GM18511 (cell line): ENCODE data around the gene NSRP1.
"Not testable (repeated sequence)": the region's sequence is repeated elsewhere in the genome, so short reads cannot be mapped to it uniquely, and the experiment has no call there.

ENCODE experiments used
- ATAC-seq: cut with Tn5 transposase; IDR thresholded peaks from one replicate; pipeline ENCODE4 v1.9.1; 2021; ENCODE audit warnings: mild to moderate bottlenecking, moderate library complexity; ENCODE audit not compliant: unreplicated experiment

Gene NSRP1

DNA sequence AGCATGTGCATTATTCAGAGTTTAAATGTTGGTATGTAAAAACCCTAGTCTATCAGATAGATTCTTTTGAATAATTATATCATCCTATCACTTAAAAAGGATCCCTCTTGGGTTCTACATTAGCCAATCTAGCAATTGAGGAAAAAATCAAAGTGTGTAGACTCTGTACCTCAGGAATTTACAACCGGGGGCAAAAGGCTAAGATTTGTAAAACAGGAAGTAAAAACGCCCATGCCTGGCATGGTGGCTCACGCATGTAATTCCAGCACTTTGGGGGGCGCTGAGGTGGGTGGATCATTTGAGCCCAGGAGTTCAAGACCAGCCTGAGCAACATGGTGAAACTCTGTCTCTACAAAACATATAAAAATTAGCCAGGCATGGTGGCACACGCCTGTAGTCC, 60.2 kb downstream of the NSRP1 start:
- ATAC-seq: no peak

DNA sequence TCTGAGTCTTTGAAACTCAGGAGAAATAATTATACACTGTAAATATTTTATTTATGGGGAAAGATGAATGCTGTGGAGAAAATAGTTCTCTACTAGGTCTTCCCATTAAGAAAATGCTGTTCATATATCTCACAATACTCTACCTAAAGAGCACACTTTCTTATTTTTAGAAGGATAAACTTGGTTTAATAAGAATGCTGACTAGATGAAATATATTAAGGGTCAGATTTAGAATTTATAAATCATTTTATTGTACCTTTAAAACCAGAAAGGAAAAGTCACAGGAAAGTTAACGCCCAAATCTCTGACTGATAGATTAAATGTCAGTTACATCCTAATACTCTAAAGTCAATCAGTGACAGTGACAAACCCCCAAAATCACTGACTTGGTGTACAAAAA, 70.1 kb downstream of the NSRP1 start:
- no peak for ATAC-seq

DNA sequence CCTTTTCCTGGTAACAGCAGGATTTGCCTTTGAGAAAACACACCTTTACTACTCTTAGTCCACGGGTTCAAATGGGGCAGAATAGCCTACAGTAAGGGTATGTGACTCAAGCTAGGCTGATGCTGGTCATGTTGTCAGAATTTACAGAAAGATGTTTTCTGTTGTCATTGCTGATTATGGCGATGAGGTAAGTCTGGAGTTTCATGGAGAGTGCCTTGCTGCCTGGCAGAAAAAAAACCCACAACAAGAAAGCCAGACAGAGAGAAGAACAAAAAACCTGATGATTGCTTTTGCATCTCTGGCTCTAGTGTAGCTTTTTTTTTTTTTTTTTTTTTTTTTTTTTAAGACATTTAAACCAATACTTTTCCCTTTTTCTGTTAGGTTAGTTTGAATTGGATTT, 71.0 kb downstream of the NSRP1 start:
- ATAC-seq: no peak

DNA sequence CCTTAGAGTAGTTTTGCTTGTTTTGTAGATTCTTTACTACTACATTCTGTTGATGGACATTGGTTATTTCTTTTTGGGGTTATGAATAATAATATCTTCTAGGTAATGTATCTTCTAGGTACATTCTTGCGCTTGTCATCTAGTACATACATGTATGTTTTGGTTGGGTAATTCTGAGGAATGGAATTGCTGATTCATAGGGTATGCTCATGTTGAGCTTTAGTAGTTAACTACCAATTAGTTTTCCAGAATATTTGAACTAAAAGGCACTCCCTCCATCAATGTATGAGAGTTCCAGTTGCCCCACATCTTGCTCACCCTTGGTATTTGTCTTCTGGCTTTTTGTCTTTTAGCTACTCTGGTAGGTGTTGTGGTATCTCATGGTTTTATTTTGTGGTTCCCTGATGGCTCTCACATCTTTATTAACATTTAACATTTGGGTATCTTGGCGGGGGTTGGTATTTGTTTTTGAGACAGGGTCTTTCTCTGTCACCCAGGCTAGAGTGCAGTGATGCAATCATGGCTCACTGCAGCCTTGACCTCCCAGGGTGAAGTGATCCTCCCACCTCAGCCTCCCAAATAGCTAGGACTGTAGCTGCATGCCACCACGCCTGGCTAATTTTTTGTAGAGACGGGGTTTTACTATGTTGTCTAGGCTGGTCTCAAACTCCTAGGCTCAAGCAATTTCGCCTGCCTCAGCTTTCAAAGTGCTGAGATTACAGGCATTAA, 71.8 kb downstream of the NSRP1 start:
- ATAC-seq: no peak

DNA sequence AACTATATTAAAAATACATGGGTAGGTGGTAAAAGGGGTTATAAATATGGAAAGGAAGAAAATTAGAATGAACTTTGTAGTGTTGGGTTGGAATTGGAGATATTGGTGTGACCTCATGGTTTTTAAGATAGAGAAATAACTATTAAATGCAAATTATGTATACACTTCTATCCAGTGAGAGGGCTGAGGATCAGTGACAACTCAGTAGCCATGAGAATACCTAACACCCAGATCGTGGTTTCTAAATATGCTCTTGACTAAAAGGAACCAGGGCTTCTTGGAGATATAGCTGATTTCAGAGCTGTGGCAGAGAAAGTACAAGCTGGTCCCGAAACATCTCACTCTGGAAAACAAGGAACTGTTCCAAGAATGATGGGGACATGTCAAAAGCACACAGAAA, 74.5 kb downstream of the NSRP1 start:
- no peak for ATAC-seq

DNA sequence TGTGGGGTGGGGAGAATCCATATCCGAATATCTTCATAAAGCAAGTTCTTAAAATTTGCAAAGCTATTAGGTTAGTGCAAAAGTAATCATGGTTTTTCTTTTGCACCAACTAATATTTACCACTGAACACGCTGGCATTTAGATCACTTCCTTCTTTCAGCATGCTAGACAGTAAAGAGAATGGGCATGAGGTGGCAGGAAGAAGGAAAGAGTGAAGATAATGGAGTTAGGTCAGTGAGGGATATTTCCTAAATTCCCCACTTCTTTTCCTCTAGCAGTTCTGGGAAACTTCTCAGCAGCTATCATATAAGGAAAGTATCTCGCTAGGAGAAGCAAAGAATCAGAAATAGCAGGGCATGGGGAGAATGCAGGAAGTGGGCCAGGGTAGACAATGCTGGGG, 79.9 kb downstream of the NSRP1 start:
- ATAC-seq: no peak

DNA sequence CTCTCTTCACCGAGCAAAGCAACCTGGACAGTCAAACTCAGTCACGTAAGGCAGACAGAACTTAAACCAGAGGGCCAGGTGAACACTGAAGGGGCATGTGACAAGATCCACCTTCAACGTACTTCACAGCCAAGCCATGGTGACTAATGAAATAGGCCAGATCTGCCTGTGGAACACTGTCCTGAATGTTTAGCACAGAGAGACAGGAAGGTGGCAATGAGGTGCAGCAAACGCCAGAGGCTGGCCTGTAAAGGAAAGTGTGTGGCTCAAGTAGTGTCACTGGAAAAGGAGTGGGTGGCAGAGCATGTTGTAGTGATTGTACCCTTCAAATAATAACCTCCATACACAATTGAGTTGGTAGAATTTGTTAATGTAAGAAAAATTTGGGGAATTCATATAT, 80.8 kb downstream of the NSRP1 start:
- no peak for ATAC-seq

DNA sequence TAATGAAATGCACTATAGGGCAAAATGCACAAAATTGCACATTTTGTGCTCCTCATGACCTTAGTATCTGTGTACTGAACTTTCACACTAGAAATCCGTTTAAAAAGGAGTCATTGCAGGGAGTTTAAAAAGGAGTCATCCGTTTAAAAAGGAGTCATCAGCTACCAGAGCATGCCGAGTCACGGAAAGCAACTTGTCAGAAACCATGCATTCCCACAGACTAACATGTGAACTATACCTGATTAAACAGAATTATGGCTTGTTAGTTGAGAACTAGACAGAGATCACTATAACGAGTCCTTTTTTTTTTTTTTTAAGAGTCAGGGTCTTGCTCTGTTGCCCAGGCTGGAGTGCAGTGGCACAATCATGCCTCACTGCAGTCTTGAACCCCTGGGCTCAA, 83.0 kb downstream of the NSRP1 start:
- no peak for ATAC-seq

DNA sequence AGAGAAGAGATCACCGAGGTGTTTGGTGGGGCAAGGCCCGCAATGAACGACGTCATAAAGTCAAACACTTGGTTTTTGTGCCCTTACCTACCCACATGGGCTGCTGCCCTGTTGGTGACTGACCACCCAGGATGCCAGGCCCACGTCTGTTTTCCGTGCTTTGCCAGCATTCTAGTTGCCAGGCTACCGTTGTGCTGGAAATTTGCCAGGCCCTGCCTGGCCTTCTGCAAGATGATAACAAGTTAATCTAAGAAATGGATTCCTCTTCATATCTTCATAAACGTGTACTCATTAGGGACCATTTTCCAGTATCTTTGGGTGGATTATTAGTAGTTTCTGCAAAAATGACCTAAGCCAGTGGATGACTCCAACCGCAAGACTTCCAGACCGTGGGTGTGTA, 83.5 kb downstream of the NSRP1 start:
- ATAC-seq: no peak

DNA sequence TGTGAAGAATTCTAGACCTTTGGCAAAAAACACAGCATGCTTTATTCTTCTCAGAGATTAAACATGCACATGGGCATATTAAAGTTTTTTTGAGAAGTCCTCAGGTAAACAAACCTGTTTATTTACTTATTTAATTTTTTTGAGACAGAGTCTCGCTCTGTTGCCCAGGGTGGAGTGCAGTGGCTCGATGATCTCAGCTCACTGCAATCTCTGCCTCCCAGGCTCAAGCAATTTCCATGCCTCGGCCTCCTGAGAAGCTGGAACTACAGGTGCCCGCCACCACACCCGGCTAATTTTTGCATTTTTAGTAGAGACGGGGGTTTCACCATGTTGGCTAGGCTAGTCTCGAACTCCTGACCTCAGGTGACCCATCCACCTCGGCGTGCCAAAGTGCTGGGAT, 84.0 kb downstream of the NSRP1 start:
- ATAC-seq: not testable (repeated sequence)

DNA sequence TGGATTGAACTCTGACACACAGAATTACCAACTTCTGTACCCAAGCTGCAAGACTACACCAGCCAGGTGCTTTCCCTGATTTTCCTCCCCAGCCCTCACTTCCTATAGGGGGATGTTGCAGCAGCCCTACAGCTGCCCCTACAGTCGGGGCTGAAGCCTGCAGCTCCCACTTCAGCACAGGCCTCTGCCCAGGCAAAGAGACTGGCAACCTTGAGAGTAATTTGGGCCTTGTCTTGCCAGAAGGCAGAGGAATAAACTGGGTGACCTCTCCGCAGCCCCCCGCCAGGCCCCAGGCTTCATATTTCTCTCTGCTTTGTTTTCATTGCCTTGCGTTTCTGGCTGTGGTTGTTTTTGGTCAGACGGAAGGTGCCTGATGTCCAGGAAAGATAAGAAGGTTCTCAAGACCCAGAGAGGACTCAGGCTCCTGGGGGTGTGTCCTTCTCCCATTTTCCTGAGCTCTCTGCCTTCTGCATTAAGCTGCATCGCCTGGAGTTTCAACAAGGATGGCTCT, 86.9 kb downstream of the NSRP1 start:
- no peak for ATAC-seq

DNA sequence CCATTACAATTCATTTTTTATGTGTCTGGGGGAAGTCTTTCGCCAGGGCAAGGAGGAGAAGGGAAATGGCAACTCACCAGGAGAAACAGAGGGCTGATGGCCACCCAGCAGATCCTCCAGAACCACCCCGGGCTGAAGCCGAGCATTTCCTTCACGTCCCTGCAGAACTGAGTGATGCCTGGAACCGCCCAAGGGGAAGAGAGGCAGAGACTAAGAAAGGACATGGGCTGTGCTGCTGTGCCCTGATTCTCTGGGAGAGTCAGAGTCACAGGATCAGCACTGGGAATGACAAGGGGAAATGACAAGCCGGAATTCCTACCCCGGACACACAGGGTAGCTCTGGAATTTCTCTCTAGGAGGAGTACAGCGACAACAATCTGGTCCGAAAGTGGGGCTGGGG, 91.0 kb downstream of the NSRP1 start:
- no peak for ATAC-seq

DNA sequence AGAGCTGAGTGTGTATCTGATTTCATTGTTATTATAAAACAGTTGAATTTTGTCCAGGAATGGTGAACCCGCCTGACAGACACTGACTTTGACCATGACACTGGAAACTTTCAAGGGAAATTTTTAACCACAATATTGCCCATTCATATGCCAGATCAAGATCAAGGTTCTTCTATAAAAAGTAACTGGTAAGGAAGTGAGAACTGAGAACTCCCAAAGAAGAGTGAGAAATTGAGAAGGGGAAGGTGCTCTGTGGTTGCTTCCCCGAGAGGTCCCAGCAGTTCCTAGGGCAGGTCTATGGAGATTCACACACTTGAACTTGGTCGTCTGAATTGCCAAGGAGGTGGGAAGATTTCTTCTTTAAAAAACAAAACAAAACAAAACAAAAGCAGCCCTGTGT, 91.6 kb downstream of the NSRP1 start:
- ATAC-seq: no peak

DNA sequence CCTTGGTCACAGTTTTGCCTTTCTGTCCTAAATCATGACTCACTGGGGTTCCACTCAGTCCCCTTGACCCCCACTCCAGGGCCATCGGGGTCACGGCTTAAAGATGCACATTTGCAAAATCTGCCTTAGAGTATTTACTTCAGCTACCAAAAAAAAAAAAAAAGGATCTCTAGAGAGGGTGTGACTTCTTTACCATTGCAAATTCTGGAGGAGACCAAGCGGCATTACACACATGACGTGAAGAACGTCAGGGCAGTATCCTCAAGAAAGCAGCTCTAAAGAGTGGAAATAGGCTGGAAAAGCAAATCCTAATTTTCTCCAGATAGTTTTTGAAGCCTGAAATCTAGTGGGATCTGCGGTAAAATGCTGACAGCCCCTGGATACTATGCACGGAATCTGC, 93.3 kb downstream of the NSRP1 start:
- no peak for ATAC-seq

DNA sequence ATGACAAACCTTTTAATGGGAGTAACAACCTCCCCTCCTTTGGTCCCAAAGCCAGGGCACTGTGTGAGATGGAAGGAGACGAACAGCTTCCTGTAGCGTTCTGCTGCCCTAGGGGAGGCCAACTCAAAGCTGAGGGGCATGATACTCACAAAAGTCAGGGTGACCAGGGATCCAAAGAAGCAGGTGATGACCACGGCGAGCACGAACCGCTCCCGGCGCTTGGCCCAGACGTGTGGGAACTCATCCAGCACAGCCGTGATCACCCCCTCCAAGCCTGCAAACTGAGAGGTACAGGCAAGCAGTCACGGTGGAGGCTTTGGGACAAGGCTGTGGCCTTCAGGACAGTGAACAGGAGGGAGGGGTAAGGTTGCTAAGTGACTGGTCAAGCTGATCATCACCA, 93.8 kb downstream of the NSRP1 start:
- ATAC-seq: no peak

DNA sequence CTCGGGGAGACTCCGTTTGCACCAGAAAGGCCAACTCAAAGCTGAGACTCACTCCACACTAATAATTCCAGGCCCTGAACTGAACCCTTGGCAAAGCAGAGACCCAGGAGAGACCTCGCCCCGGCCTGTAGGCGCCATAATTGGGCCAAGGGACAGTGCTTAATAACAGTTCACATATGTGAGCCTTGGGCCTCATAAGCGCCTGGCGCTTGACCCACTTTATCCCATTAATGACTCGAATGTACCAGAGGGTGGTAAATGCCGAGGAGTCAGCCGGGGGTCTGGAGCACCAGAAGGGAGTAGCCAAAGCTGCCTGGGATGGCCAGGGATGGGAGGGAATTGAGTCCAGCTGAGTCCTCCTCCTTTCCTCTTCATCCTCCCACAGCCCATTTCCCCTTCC, 94.3 kb downstream of the NSRP1 start:
- no peak for ATAC-seq

DNA sequence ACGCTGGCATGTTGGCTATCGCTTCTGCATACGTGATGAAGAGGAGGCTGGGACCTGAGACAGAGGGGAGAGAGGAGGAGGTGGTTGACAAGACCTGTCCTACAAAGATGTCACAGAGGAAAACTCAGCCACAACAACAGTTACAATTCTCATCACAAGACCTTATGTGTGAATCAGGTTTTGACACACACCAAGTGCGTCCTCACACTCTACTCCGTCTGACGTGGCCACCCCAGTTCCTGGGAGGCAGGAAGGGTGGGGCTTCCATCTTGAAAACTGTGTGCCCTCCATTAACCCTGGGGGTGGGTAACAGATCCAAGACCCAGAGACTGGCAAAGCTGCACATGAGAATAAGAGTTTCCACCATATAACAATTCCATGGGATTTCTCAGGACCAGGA, 94.8 kb downstream of the NSRP1 start:
- no peak for ATAC-seq

DNA sequence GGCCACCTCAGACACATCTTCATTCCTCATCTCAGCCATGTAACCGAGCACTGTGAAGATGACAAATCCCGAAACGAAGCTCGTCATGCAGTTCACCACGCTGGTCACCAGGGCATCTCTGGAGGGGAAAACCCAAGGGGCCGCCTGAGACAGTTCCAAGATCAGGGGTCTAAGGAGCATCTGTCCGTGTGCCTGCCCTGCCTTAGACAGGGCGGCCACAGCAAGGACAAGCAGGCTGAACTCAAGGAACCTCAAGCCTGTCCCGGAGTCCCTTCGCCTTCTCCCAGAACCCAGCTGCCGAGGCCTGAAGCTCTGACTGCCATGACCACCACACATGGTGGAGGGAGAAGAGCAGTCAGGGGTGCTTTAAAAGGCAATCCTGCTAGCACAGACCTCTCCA, 96.1 kb downstream of the NSRP1 start:
- peak; percentile 83 for ATAC-seq

DNA sequence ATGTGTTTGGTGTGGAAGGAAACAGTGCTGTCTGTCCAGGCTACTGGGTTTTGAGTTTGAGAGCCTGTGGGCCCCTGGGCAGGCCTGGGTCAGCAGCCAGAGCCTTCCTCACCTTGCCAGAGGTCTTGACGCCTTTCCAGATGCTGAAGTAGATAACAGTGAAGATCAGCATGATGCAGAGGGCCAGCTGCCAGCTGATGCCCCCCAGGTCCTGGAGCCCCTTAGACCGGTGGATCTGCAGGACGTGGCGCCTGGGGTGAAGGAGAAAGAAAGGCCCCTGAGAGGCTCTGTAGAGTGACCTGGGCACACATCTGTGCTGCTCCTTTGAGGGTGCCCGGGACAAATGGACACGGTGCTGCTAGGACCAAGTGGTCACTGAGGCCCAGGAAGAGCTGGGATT, 100.4 kb downstream of the NSRP1 start:
- ATAC-seq: no peak

DNA sequence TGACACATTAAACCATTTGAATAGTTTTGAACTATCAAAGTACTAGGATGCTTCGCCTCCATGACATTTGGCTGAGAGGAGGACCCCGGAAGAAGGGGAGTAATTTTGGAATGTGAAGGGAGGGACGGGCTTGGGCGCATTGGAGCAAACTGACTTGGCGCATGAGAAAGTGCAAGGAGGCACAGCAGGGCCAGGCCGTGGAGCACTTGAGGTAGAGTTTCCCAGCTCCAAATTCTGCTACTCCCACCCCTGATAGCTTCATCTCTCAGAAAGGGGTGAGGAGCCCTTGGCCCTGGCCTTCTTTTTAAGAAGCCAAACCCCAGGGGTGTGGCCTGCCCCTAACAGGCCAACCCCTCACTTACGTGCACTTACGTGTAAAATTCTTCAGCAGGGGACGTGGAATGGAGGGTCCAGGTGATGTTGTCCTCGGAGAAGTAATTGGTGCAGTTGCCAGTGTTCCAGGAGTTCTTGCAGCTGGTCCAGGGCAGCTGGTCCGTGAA, 101.2 kb downstream of the NSRP1 start:
- no peak for ATAC-seq

DNA sequence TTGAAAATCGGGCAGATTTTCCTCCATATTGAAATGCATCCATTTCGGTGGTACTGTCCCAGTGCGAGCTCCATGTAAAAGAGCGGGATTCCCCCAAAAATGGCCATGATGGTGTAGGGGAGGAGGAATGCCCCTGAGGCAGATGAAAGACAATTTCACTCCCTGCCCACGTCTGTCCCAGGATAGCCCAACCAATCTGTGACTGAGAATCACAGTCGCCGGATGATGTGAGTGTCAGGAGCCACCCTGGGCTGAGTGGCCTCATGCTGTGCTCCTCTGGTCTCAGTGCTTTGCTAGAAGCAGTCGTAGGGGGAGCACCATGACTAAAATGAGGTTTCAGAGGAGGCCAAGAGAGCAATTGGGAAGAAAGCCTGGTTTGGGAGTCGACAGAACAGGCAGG, 102.2 kb downstream of the NSRP1 start:
- no peak for ATAC-seq

DNA sequence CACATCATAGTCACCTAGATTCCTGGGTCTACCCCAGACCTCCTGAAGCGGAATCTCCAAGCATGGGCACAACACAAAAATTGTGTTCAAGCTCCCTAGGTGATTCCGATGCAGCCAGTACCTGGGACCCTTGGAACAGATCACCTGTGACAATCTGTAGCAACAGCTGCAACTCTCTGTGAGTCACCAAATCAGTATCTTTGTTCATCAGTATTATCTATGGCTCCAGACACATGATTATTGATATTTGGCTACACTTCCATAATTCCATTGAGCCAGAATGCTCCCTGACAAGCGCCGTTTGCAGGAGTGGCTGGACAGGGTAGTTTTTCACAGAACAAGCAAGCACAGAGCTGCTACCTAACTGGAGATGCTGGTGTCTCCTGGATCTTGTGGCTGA, 102.7 kb downstream of the NSRP1 start:
- no peak for ATAC-seq

DNA sequence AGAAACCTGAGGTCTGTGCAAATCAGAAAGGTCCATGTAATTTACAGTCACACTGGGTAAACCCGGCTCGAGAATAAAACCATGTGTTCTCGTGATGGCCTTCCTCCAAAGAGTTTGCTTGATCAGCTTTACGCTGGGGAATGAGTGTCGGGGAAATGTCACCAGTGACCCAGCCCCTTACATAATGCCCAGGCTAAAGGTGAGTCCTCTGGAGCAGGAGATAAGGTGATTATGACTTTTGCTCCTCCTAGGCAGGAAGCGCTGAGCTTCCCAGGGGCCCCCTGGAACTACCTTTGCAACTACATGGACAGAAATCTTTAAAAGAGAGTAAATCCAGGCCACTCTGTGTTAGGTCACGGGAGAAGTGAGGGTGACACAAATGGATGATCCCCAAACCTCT, 103.2 kb downstream of the NSRP1 start:
- no peak for ATAC-seq
